Peyer's patch (tissue), 4 donors: ENCODE measurements around the gene ITGB3.

ENCODE experiments used
- CTCF ChIP-seq, 6 experiments: fragments of 450-650 bp in 4 of 6; fragments of 200-600 bp in 2 of 6; sonication (generic) in 1 of 6; IDR thresholded peaks; one replicate each; pipeline ENCODE4 v1.5.1; 2017 to 2019; ENCODE audit warnings: antibody characterized with exemption in 6 of 6, mild to moderate bottlenecking in 3 of 6, moderate library complexity in 1 of 6
- POLR2A ChIP-seq, 2 donors: fragments of 450-650 bp; IDR thresholded peaks; one replicate each; pipeline ENCODE4 v1.5.1; 2017; ENCODE audit warnings: antibody characterized with exemption in 2 of 2, mild to moderate bottlenecking in 2 of 2, moderate library complexity in 2 of 2

DNA sequence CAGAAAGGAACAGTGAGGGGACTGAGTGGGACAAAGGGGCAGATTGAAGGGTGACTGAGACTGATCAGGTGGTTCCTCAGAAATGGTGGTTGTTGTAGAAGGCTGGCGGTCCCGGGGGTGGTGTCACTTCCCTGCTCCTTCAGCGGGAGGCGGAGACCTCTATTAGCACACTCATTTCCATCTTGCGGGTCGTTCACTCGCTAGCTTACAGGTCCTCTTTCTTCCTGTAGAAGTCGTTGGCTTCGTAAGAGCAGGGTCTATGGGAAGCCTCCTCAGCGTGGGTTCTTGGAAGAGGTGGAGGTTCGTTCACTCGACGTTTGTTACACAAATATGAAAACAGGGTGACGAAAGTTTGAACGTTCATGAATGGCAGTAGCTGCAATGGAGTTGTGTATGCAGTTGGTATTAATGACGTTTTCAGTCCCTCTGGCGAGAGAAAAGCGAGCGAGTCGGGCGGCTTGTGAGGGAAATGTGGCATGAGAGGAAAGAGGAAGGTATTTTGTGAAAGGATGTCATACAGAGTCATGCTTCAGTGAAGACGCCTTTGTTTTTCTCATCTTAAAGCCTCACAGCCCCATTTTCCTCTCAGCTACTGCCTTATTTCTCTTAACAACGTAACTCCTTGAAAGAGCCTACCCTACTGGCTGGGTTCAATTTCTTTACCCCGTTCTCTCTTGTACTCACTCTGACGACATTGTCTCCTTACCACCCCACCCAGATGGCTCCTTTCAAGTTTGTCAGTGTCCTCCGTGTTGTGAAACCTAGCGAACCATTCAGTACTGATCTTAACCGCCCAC is 70.8 kb downstream of the ITGB3 start:
- TF ChIP-seq CTCF (IDR thresholded peaks at IDR 0.05), result no peak
- no peak for TF ChIP-seq POLR2A (IDR thresholded peaks at IDR 0.05)
